GM20431 (cell line): ENCODE measurements around the gene BMP4.

Experiments
- in situ Hi-C: fragments of 300-500 bp; cut with MseI, MboI; formaldehyde crosslinking; loops from one replicate; pipeline ENCODE4 v1.15.0; 2020; ENCODE audit warnings: low sequenced_read_pairs; ENCODE audit not compliant: unreplicated experiment

BMP4 gene

GRCh38 chr14:53947452-53948204 lies 9.0 kb downstream of the BMP4 start:
- in situ Hi-C loops = no loop called here

DNA sequence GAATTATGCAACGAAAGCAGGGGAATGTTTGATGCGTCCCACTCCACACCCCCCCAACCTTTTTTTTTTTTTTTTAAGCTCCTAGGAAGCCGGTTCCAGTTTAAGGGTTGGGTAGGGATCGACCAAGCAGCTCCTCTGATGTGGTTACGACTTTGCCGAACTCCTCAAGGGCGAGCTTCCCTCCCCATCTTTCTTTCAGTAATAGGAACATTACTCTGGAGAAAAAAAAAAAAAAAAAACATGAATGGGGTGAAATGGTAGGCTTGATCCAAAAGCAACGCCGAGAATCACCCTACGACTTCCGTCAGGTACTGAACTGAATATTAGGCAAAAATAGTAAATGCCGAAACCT lies 9.6 kb downstream of the BMP4 start:
- in situ Hi-C loops = no loop called here

- in situ Hi-C loops = no loop called here
Measured at GRCh38 chr14:53946404-53947093, 10.1 kb downstream of the BMP4 start.

DNA sequence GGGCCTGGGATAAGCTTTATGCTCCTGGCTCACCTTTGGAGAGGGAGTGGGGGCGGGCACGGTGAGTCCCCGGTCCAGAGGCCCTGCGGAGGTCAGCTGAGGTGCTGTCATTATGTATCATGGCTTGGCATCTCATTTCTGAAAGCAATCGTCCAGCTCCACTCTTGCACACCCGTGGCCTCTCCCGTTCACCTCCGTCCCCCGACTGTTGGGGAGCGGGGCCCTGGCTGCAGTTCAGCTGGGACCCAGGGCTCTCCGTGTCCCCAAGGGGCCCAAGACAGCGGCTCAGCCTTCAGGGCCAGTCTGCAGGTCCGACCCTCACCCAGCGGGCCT lies 10.6 kb downstream of the BMP4 start:
- in situ Hi-C loops = no loop called here

DNA sequence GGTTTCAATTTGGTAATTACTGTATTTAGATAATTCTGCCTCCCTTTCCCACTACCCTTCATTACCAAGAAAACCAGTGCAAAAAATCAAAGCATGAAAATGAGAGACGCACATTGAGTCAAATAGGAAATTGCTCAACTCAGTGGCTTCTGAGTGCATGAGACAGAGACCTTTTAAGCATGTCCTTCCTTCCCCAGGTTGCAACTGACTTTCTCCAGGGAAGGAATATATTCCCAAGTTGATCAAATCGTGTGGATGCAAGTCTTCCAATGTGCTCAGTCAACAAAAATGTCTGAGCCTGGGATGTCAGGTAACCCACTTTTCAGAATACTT lies 12.9 kb downstream of the BMP4 start:
- in situ Hi-C loops = no loop called here

DNA sequence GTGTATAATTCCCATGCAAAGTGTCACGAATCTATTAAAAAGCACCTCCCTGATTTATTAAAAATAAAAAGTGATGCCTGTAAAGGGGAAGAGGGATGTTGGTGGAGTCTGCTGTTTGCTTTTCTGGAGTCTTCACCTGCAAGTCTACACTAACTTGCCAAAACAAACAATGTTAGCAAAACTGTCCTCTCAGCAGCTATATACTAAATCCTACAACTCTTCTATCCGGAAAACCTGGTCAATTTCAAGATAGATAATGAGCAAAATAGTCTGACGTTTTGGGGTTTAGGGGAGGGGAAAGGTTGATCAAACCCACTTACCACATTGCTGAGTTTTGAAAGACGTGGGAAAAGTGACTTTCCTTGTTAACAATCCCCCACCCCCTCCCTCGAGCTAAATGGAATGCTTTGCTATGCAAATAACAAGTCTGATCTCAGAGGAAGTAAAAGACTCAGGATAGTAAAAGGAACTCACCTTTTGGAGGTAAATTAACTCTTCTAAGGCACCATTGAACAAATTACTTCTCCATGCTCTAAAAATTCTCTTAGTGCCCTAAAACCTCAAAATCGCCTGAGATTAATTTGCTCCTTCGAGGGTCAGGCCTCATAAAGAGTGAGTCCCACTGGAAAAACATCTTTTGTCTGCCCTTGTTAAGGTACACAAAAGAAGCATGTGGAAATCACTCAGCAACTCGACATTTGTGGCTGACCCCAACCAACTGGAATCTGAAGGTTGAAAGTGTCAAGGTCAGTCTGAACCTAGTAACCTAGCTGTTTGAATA lies 13.5 kb downstream of the BMP4 start:
- in situ Hi-C loops = no loop called here

- in situ Hi-C loops = no loop called here
Measured at GRCh38 chr14:53938136-53938837, 18.3 kb downstream of the BMP4 start.

DNA sequence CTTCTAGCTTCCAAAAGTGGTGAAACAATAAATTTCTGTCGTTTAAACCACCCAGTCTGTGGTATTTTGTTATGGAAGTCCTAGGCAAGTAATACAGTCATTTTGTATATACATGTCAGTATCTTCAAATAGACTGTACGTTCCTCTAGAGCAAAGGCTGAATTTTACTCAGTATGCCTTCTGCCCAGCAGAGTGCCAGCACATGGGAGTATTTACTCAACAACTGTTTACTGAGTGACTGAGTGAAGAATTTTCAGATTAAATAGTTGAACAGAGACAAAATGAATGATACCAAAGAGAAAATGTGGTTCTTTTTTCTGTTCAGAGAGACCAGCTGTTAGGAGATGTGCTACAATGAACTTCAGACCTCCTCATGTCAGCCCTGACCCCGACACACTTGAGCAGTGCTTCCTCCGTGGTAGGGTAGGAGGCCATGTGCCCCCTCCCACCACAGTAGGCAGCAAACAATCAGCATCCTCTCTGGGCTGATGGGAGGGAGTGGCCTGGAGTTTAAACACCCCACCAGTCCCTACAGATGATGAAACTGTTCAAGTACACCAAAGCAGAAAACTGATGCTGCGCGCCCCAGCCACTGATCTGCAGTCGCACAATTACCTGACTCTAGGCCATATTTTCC lies 21.7 kb downstream of the BMP4 start:
- in situ Hi-C loops = no loop called here

DNA sequence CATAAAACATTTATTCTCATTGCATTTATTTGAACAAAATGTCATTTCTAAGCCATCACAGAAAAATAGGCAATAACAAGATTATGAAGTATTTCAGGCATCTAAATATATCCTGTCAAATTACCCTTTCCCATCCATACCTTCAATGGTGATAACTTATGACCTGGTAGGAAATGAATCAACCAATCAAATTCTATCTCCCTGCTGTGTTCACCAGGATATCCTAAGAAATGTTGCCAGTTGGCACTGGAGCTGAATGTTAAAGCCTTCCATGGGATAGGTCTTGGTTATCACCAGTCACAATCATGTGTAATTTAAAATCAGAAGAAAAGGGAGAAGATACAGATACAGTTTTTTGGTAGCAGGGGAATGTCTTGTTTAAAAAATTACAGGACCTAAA lies 23.7 kb downstream of the BMP4 start:
- in situ Hi-C loops = no loop called here

DNA sequence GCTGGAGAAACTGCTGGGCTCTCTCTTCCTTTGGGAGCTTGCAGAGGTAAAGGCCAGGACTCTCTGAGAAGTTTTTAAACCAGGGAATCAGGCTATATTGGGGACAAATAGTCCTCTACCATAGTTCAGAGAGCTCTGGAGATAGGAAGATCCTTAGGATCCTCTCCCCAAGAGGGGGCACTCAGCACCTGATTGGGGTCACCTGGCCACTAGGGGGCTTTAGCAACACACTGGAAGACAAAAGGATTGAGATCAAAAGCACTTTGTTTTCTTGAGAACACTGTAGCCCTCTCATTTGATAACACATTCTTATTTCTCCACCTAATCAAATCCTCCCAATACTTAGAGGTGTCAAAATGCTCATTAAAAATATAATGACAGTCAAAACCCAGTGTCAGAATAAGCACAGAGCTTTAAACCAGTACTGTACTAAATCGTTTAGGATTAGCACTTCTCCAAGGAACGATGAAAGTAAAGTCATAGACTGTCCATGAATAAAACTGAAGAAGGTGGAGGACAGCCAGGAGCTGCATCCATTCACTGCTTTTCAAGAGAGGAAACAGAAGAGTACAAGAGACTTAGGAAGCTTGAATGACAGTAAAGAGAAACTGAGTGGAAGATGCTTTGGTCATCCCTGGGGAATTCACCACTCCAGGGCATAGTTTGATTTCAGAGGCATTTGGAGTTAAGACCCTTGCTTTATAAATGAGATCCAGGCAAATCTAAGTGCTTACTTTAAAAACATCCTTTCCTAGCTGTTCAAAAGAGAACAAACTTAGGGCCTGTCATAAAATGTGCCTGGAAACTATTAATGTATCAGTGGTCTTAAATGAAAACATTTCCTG lies 26.5 kb downstream of the BMP4 start:
- in situ Hi-C loops = no loop called here

GRCh38 chr14:53927171-53927570 lies 29.5 kb downstream of the BMP4 start:
- in situ Hi-C loops = no loop called here

DNA sequence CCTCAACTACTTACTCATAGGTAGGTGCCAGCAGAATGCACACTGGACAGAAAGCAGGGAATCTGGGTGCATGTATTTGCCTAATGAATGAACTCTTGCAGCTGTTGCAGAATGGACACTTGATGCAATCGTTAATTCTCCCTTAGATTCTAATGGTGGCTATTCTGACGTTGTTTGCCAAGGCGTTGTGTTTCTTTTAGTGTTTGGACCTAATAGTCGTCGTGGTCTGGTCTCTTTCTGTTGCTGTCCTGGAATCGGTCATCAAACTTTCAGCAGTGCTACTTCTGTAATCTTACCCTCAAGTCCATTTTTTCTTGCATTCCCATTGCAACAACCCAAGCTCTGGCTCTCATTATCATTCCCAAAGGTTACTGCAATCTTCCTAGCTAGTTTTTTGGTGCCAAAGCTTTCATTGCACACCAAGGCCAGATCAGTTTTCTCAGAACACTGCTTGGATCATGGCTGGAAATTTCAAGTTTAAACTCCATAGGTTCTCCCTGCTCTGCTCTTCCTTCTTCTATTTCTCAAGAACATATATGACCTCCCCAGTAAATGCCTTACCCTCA lies 31.3 kb downstream of the BMP4 start:
- in situ Hi-C loops = no loop called here

DNA sequence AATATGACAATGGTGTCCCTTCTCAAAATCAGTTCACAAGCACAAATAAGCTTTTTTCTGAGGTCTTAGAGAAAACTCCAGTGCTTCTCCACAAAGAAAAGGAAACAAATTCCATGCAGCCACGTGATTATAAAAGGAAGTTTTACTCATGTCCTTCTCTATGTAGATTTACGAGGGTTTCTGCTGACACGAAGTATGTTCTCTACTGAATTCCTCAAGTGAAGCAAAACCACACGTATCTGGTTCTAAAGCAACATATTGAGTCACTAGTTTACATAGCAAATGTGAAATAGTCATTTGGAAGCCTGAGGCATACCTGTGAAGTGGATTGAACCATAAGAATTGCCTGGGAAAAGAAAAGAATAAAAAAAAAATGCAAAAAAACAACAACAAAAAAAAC lies 31.9 kb downstream of the BMP4 start:
- in situ Hi-C loops = no loop called here

DNA sequence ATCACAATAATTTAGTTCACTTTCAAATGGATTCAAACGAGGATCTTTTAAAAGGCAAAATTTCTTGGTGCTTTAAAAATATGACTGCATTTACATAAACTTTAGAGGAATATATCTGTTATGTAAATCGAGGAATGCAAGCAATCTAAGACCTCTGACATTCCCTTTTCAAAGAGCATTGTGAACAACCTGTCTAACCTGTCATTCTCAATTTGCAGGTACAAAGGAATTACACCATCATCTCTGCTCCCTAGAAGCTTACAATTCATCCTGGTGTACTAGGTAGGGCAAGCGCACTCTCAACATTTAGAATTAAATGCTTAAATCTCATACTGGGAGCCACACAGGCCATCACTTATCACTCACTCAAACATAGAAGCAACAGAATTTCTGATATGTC lies 35.6 kb downstream of the BMP4 start:
- in situ Hi-C loops = no loop called here

DNA sequence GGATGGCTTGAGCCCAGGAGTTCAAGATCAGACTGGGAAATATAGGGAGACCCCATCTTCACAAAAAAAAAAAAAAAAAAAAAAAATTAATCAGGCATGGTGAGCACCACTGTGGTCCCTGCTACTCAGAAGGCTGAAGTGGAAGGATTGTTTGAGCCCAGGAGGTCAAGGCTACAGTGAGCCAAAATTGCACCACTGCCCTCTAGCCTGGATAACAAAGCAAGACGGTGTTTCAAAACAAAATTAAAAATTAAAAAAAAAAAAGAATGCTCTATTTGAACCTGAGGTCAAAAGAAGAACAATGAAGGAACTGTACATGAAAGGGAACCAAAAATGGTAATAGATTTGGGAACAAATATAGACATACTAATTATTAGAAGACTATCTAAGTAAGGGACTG lies 40.4 kb downstream of the BMP4 start:
- in situ Hi-C loops = no loop called here

DNA sequence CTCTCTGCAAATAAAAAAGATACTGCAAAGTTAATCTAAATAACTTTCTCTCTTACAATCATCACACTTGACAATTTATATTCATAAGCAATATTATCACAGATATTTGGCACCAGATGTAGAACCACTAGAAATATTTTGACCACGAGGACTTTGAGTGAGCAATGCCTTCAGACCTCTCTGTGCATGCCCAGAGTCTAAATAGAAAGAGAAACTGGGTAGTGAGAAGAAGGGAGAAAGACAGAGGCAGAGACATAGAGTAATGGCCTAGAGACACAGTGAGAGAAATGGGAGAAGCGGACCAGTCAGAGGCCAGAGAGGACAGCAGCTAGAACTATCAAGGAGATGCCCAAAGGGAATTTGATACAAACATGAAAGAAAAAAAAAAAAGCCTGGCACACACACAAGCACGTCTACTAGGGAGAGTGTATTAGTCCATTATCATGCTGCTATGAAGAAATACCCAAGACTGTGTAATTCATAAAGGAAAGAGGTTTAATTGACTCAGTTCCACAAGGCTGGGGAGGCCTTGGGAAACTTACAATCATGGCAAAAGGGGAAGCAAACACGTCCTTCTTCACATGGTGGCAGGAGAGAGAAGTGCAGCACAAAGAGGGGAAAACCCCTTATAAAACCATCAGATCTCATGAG lies 41.1 kb downstream of the BMP4 start:
- in situ Hi-C loops = no loop called here

- in situ Hi-C loops = no loop called here
Measured at GRCh38 chr14:53912021-53912420, 44.6 kb downstream of the BMP4 start.

DNA sequence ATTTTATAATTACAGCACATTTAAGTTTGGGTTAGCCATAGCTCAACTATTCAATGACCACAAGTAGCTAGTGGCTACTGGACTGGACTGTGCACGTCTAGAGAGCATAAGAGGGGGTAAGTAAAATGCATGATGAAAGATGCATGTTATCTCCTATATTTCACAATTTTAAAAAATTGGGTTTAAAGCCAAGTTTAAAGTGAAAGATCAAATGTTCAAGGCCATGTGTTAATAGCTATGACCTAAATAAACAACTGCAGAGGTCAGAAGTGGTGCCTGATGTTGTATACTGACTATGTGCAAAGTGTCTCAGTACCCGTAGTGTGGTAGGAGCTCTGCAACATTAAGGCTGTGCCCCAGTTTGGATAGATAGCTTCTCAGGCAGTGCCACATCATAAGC lies 48.2 kb downstream of the BMP4 start:
- in situ Hi-C loops = no loop called here

DNA sequence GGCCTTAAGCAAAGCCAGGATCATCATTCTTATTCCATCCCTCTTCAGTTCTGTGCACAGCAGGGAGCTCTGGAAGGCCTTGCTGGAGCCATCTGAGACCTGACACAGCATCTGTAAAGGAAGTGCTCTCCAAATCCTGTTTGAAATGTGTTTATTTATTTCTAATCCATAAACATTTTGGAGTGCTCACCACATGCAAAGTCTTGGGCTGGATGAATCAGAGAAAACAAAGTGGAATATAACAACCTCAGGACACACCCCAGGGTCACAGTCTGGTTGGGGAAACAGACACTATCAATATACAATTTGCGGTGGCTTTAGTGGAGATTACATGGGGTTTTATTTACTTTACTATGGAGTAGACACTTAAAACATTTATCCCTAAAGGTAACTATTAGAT lies 54.3 kb downstream of the BMP4 start:
- in situ Hi-C loops = no loop called here
